H9 (cell line): ENCODE measurements around the gene MYRIP. TPM values are rescaled to one million over a fixed set of nuclear protein-coding genes. Genes with fewer than 3 reads are reported as not detected.

Experiments used
- DNase-seq: peaks from one replicate; pipeline ENCODE4 v3.0.0-alpha.2; 2017
- H2AFZ ChIP-seq: one replicate; pipeline ENCODE4 v1.6.1; 2013; ENCODE audit warnings: mild to moderate bottlenecking, low read length, control low read depth, moderate library complexity
- H2AK5ac ChIP-seq: 2 replicates; pipeline ENCODE4 v1.6.1; 2013; ENCODE audit warnings: low read length, control low read depth, mixed read lengths; ENCODE audit not compliant: insufficient read length
- H2BK120ac ChIP-seq: one replicate; pipeline ENCODE4 v1.6.1; 2013; ENCODE audit warnings: low read depth, mild to moderate bottlenecking, low read length, control low read depth, inconsistent platforms; ENCODE audit not compliant: poor library complexity, severe bottlenecking
- H2BK12ac ChIP-seq: 2 replicates; pipeline ENCODE4 v1.6.1; 2013; ENCODE audit warnings: low read length, control low read depth, mixed read lengths, low read depth; ENCODE audit not compliant: insufficient read length
- H2BK15ac ChIP-seq: 2 replicates; pipeline ENCODE4 v1.6.1; 2013; ENCODE audit warnings: low read depth, low read length, control low read depth
- H2BK20ac ChIP-seq: one replicate; pipeline ENCODE4 v1.6.1; 2013; ENCODE audit warnings: low read depth, mild to moderate bottlenecking, low read length, control low read depth, inconsistent platforms; ENCODE audit not compliant: poor library complexity, severe bottlenecking
- H2BK5ac ChIP-seq: 2 replicates; pipeline ENCODE4 v1.6.1; 2013; ENCODE audit warnings: low read length, control low read depth, mixed read lengths; ENCODE audit not compliant: insufficient read length
- H3K14ac ChIP-seq: 2 replicates; pipeline ENCODE4 v1.6.1; 2013; ENCODE audit warnings: low read length, control low read depth; ENCODE audit not compliant: insufficient read depth
- H3K18ac ChIP-seq: 2 replicates; pipeline ENCODE4 v1.6.1; 2013; ENCODE audit warnings: low read depth, mild to moderate bottlenecking, mixed read lengths, low read length, control low read depth; ENCODE audit not compliant: insufficient read length
- H3K23ac ChIP-seq: 2 replicates; pipeline ENCODE4 v1.6.1; 2013; ENCODE audit warnings: low read length, control low read depth, mixed read lengths, low read depth; ENCODE audit not compliant: insufficient read length
- H3K23me2 ChIP-seq: 2 replicates; pipeline ENCODE4 v1.6.1; 2013; ENCODE audit warnings: low read depth, mild to moderate bottlenecking, mixed read lengths, low read length, control low read depth; ENCODE audit not compliant: insufficient read length, poor library complexity, severe bottlenecking
- H3K27ac ChIP-seq: 2 replicates; pipeline ENCODE4 v1.5.1; 2013; ENCODE audit warnings: low read length, control low read depth, mixed read lengths, low read depth; ENCODE audit not compliant: insufficient read length
- H3K27me3 ChIP-seq: 2 replicates; pipeline ENCODE4 v1.6.1; 2013; ENCODE audit warnings: low read length, control low read depth, inconsistent platforms; ENCODE audit not compliant: insufficient read depth
- H3K4ac ChIP-seq: 2 replicates; pipeline ENCODE4 v1.6.1; 2013; ENCODE audit warnings: low read depth, mild to moderate bottlenecking, control low read depth, inconsistent platforms, low read length, moderate library complexity
- H3K4me1 ChIP-seq: 2 replicates; pipeline ENCODE4 v1.6.1; 2013; ENCODE audit warnings: low read length, control low read depth, inconsistent platforms; ENCODE audit not compliant: insufficient read depth
- H3K4me2 ChIP-seq: 2 replicates; pipeline ENCODE4 v1.6.1; 2013; ENCODE audit warnings: low read length, control low read depth, mixed read lengths; ENCODE audit not compliant: insufficient read length, insufficient read depth
- H3K56ac ChIP-seq: 2 replicates; pipeline ENCODE4 v1.6.1; 2013; ENCODE audit warnings: low read depth, mild to moderate bottlenecking, mixed read lengths, low read length, control low read depth; ENCODE audit not compliant: insufficient read length
- H3K79me1 ChIP-seq: 2 replicates; pipeline ENCODE4 v1.6.1; 2013; ENCODE audit warnings: low read depth, mild to moderate bottlenecking, moderate library complexity, low read length, control low read depth, inconsistent platforms; ENCODE audit not compliant: insufficient read depth, poor library complexity, severe bottlenecking
- H3K79me2 ChIP-seq: 2 replicates; pipeline ENCODE4 v1.6.1; 2013; ENCODE audit warnings: low read length, control low read depth, inconsistent platforms; ENCODE audit not compliant: insufficient read depth
- H3K9ac ChIP-seq: 2 replicates; pipeline ENCODE4 v1.6.1; 2013; ENCODE audit warnings: low read length, control low read depth, mixed read lengths; ENCODE audit not compliant: insufficient read length; ENCODE audit errors: extremely low read depth
- H3K9me3 ChIP-seq: one replicate; pipeline ENCODE4 v1.6.1; 2013; ENCODE audit warnings: low read depth, low read length, inconsistent platforms; ENCODE audit not compliant: control insufficient read depth
- H3T11ph ChIP-seq: one replicate; pipeline ENCODE4 v1.6.1; 2013; ENCODE audit warnings: mild to moderate bottlenecking, low read length, control low read depth, inconsistent platforms
- H4K20me1 ChIP-seq: one replicate; pipeline ENCODE4 v1.6.1; 2013; ENCODE audit not compliant: control insufficient read depth, insufficient read length, insufficient read depth
- H4K5ac ChIP-seq: 2 replicates; pipeline ENCODE4 v1.6.1; 2013; ENCODE audit warnings: low read depth, mild to moderate bottlenecking, mixed read lengths, low read length, control low read depth; ENCODE audit not compliant: insufficient read length
- H4K8ac ChIP-seq: replicated peaks from 2 replicates; pipeline ENCODE4 v1.6.1; 2013; ENCODE audit warnings: low read length, control low read depth, mixed read lengths, low read depth; ENCODE audit not compliant: insufficient read length
- H4K91ac ChIP-seq: 2 replicates; pipeline ENCODE4 v1.6.1; 2013; ENCODE audit warnings: low read depth, mild to moderate bottlenecking, moderate library complexity, mixed read lengths, low read length, control low read depth; ENCODE audit not compliant: insufficient read length
- H3K27ac Mint-ChIP-seq, 3 experiments: 2 replicates in 2 of 3; 3 replicates in 1 of 3; pipeline ENCODE4 v1.8.0; 2020 to 2021; ENCODE audit warnings: mixed read lengths in 3 of 3, mild to moderate bottlenecking in 1 of 3, moderate library complexity in 1 of 3
- H3K27me3 Mint-ChIP-seq: 2 replicates; pipeline ENCODE4 v1.8.0; 2021; ENCODE audit warnings: low read depth, mild to moderate bottlenecking, moderate library complexity, mixed read lengths
- H3K36me3 Mint-ChIP-seq, 3 experiments: 2 replicates in 2 of 3; 3 replicates in 1 of 3; pipeline ENCODE4 v1.8.0; 2020 to 2021; ENCODE audit warnings: low read depth in 3 of 3, mixed read lengths in 3 of 3; ENCODE audit not compliant: insufficient read depth in 1 of 3
- H3K4me1 Mint-ChIP-seq, 2 experiments: 2 replicates each; pipeline ENCODE4 v1.8.0; 2020; ENCODE audit warnings: mixed read lengths in 2 of 2
- H3K4me3 Mint-ChIP-seq, 2 experiments: 2 replicates in 1 of 2; 3 replicates in 1 of 2; pipeline ENCODE4 v1.8.0; 2020 to 2021; ENCODE audit warnings: mild to moderate bottlenecking in 2 of 2, mixed read lengths in 2 of 2, moderate library complexity in 1 of 2
- H3K9me3 Mint-ChIP-seq, 2 experiments: 2 replicates in 1 of 2; 3 replicates in 1 of 2; pipeline ENCODE4 v1.8.0; 2020; ENCODE audit warnings: mild to moderate bottlenecking in 2 of 2, mixed read lengths in 2 of 2, moderate library complexity in 1 of 2
- CTCF ChIP-seq: fragments of 200-600 bp; sonication (generic); conservative IDR thresholded peaks from 3 replicates; pipeline ENCODE4 v1.8.0; 2021; ENCODE audit warnings: antibody characterized with exemption, mild to moderate bottlenecking
- WGBS: extraction: QIAGEN DNeasy Blood & Tissue Kit; methylation state at CpG from one replicate; pipeline ENCODE4 v1.1.7; 2013; ENCODE audit warnings: missing lambda C conversion rate, low lambda C conversion rate, mixed read lengths; ENCODE audit not compliant: insufficient read length; ENCODE audit errors: extremely low coverage; 5-methylcytosine and 5-hydroxymethylcytosine counted together
- total RNA-seq: library from RNA; stranded (reverse); gene quantifications from 2 replicates; pipeline ENCODE4 v1.2.1, GENCODE V29; 2021

The MYRIP gene
- total RNA-seq, 1 experiment from 2014 or later, result 1.8 TPM

GRCh38 chr3:40267937-40268724, 458.7 kb downstream of the MYRIP start:
- H3K9ac ChIP-seq, result no peak overlapping the region

More at GRCh38 chr3:40267937-40268724, 458.7 kb downstream of the MYRIP start:
- H2BK15ac ChIP-seq, result no peak overlapping the region
- H2BK120ac ChIP-seq, result no peak overlapping the region
- no peak overlapping the region for H3K4ac ChIP-seq
- no peak overlapping the region for H3K23ac ChIP-seq
- no peaks in the 10 kb centered on the region for H3K79me1 ChIP-seq
- H3K18ac ChIP-seq, result no peak overlapping the region
- H4K5ac ChIP-seq, result no peak overlapping the region
- H3K79me2 ChIP-seq, result no peaks in the 10 kb centered on the region
- Mint-ChIP-seq H3K27me3 (peaks cover 5% of the 10 kb centered on the region), H3K4me3 (no peak overlapping the region), H3K27ac (no peak overlapping the region; a peak in 1 of 7 replicates), H3K9me3 (no peaks in the 10 kb centered on the region; a peak in 1 of 5 replicates), H3K4me1 (peaks cover 6% of the 10 kb centered on the region in 2 experiments; a peak in 3 of 4 replicates), H3K36me3 (peaks cover 0 to 4% (median 0%) of the 10 kb centered on the region in 3 experiments; a peak in 3 of 7 replicates)
- no peaks in the 10 kb centered on the region for H3K9me3 ChIP-seq
- H3K27ac ChIP-seq, result no peak overlapping the region
- no peak overlapping the region for H2AK5ac ChIP-seq
- H3K23me2 ChIP-seq, result no peaks in the 10 kb centered on the region
- H4K91ac ChIP-seq, result no peak overlapping the region
- H2BK5ac ChIP-seq, result no peak overlapping the region
- no peak for DNase-seq
- no peaks in the 10 kb centered on the region for H3K4me1 ChIP-seq
- no peak overlapping the region for H2BK12ac ChIP-seq
- no peak overlapping the region for H2BK20ac ChIP-seq
- H4K8ac ChIP-seq, result no peak overlapping the region
- no peak for TF ChIP-seq CTCF
- H4K20me1 ChIP-seq, result no peaks in the 10 kb centered on the region
- H3K4me2 ChIP-seq, result no peak overlapping the region
- H2AFZ ChIP-seq, result no peak overlapping the region
- no peak overlapping the region for H3T11ph ChIP-seq
- WGBS, result no CpG with 5 or more reads among the region's 4 CpGs
- H3K56ac ChIP-seq, result no peak overlapping the region
- no peaks in the 10 kb centered on the region for H3K27me3 ChIP-seq
- no peak overlapping the region for H3K14ac ChIP-seq
